HCT116 (cell line): ENCODE data around the gene COTL1. TPM values are rescaled to one million over a fixed set of nuclear protein-coding genes. Genes with fewer than 3 reads are reported as not detected.

Source experiments
- ATAC-seq: fragments of 200-7000 bp; cut with Tn5 transposase; 2 replicates; pipeline ENCODE4 v1.9.1; 2020; ENCODE audit warnings: mild to moderate bottlenecking, moderate library complexity
- BruUV-seq: library from RNA; stranded (reverse); fragments of 400-500 nt; replicated peaks from 2 replicates; lab custom pipeline; 2021; lab: Mats Ljungman, UMichigan
- CTCF ChIA-PET: fragments of 300-600 bp; sonication (Branson Sonifier 250); formaldehyde crosslinking; loops from one replicate; lab custom pipeline; 2021; ENCODE audit warnings: antibody characterized with exemption; lab: Charles Lee
- POLR2A ChIA-PET: fragments of 300-600, 350-600 bp; sonication (Branson Sonifier 250); formaldehyde crosslinking; loops from one replicate; lab custom pipeline; 2021; ENCODE audit warnings: antibody characterized with exemption; lab: Charles Lee
- RAD21 ChIA-PET, 2 experiments: fragments of 300-600 bp; sonication (Branson Sonifier 250); formaldehyde crosslinking; loops; one replicate each; lab custom pipeline; 2023; ENCODE audit warnings: low total read pairs in 2 of 2; ENCODE audit not compliant: uncharacterized antibody in 2 of 2, unreplicated experiment in 2 of 2, low non-redundant PET in 1 of 2; lab: Charles Lee
- DNase-seq: peaks from one replicate; pipeline ENCODE4 v3.0.0-alpha.2; 2010; ENCODE audit warnings: low read depth, low spot score
- H2AFZ ChIP-seq: fragments of 200-600 bp; shearing (Covaris generic), sonication (generic); 2 replicates; pipeline ENCODE4 v1.6.1; 2017; ENCODE audit warnings: low read depth, mixed run types, mixed read lengths, antibody characterized with exemption, low read length; ENCODE audit not compliant: poor library complexity, severe bottlenecking
- H3K27ac ChIP-seq: 2 replicates; pipeline ENCODE4 v1.5.1; 2012; ENCODE audit warnings: low read depth, low read length
- H3K27me3 ChIP-seq: fragments of 200-600 bp; sonication (generic); 2 replicates; pipeline ENCODE4 v1.6.1; 2016; ENCODE audit warnings: mixed run types, low read length, mixed read lengths; ENCODE audit not compliant: insufficient read depth
- H3K36me3 ChIP-seq, 2 experiments: fragments of 200-500 bp in 1 of 2; fragments of 200-600 bp in 1 of 2; sonication (Bioruptor generic) in 1 of 2; sonication (generic) in 1 of 2; 2 replicates each; pipeline versions ENCODE4 v1.5.1 to v1.6.1; 2014 to 2016; ENCODE audit warnings: low read length in 2 of 2, inconsistent platforms in 1 of 2, mixed read lengths in 1 of 2, mixed run types in 1 of 2; ENCODE audit not compliant: insufficient read depth in 2 of 2, control insufficient read depth in 1 of 2
- H3K4me1 ChIP-seq, 2 experiments: fragments of 200-600 bp in 1 of 2; sonication (generic) in 1 of 2; 2 replicates each; pipeline versions ENCODE4 v1.5.1 to v1.6.1; 2012 to 2017; ENCODE audit warnings: low read length in 2 of 2, inconsistent platforms in 1 of 2, mild to moderate bottlenecking in 1 of 2, mixed read lengths in 1 of 2, mixed run types in 1 of 2, moderate library complexity in 1 of 2; ENCODE audit not compliant: insufficient read depth in 2 of 2, control insufficient read depth in 1 of 2
- H3K4me2 ChIP-seq: fragments of 200-600 bp; sonication (generic); 2 replicates; pipeline ENCODE4 v1.6.1; 2017; ENCODE audit warnings: mixed run types, low read length, mixed read lengths
- H3K4me3 ChIP-seq, 2 experiments: fragments of 200-600 bp in 1 of 2; sonication (generic) in 1 of 2; replicated peaks in 1 of 2; 2 replicates each; pipeline ENCODE4 v1.5.1; 2011 to 2016; ENCODE audit warnings: low read length in 2 of 2, control low read depth in 1 of 2, low read depth in 1 of 2, mild to moderate bottlenecking in 1 of 2, mixed read lengths in 1 of 2, mixed run types in 1 of 2
- H3K79me2 ChIP-seq: fragments of 200-600 bp; sonication (generic); 2 replicates; pipeline ENCODE4 v1.6.1; 2017; ENCODE audit warnings: mild to moderate bottlenecking, mixed run types, low read length, moderate library complexity, mixed read lengths; ENCODE audit not compliant: insufficient read depth
- H3K9ac ChIP-seq: fragments of 200-600 bp; sonication (generic); 2 replicates; pipeline ENCODE4 v1.6.1; 2016; ENCODE audit warnings: low read length, mixed read lengths
- H3K9me2 ChIP-seq: fragments of 200-600 bp; sonication (generic), shearing (Covaris generic); 2 replicates; pipeline ENCODE4 v1.6.1; 2017; ENCODE audit warnings: mixed run types, mild to moderate bottlenecking, moderate library complexity; ENCODE audit not compliant: insufficient read depth
- H3K9me3 ChIP-seq, 2 experiments: fragments of 200-500 bp in 1 of 2; fragments of 200-600 bp in 1 of 2; sonication (Bioruptor generic) in 1 of 2; sonication (generic) in 1 of 2; 2 replicates each; pipeline ENCODE4 v1.6.1; 2014 to 2017; ENCODE audit warnings: low read length in 2 of 2, mixed read lengths in 2 of 2, inconsistent platforms in 1 of 2, low read depth in 1 of 2, mild to moderate bottlenecking in 1 of 2, mixed run types in 1 of 2, moderate library complexity in 1 of 2; ENCODE audit not compliant: control insufficient read depth in 1 of 2, insufficient read depth in 1 of 2
- H4K20me1 ChIP-seq: fragments of 200-600 bp; sonication (generic), shearing (Covaris generic); 2 replicates; pipeline ENCODE4 v1.6.1; 2017; ENCODE audit warnings: mixed run types, mild to moderate bottlenecking, moderate library complexity; ENCODE audit not compliant: insufficient read depth
- CEBPB ChIP-seq: IDR thresholded peaks from 2 replicates; pipeline ENCODE4 v1.6.1; 2012; ENCODE audit warnings: low read depth
- EGR1 ChIP-seq: IDR thresholded peaks from 2 replicates; pipeline ENCODE4 v1.6.1; 2012; ENCODE audit warnings: low read depth
- EZH2phosphoT487 ChIP-seq: fragments of 200-600 bp; IDR thresholded peaks from 2 replicates; pipeline ENCODE4 v1.6.1; 2018; ENCODE audit warnings: antibody characterized with exemption, borderline replicate concordance
- SRF ChIP-seq: IDR thresholded peaks from 2 replicates; pipeline ENCODE4 v1.6.1; 2012; ENCODE audit warnings: low read depth
- ZFX ChIP-seq: fragments of 450-650 bp; IDR thresholded peaks from 2 replicates; pipeline ENCODE4 v1.6.1; 2017
- ZNF274 ChIP-seq: fragments of 200-500 bp; sonication (Bioruptor generic); IDR thresholded peaks from 2 replicates; pipeline ENCODE4 v1.6.1; 2014; ENCODE audit warnings: mild to moderate bottlenecking, low read depth, low read length, inconsistent platforms
- intact Hi-C: fragments of 100-400 bp; cut with micrococcal nuclease; formaldehyde crosslinking; loops from 2 replicates; pipeline ENCODE4 v1.10.0; 2022
- total RNA-seq: library from RNA; stranded (reverse); gene quantifications from one replicate; pipeline ENCODE4 v1.2.1, GENCODE V29; 2021; ENCODE audit not compliant: unreplicated experiment
- TF ChIP-seq, protein P1 (sequence below), 3 experiments: fragments of 200-600 bp in 1 of 3; sonication (generic) in 1 of 3; IDR thresholded peaks in 2 of 3; conservative IDR thresholded peaks in 1 of 3; 2 replicates each; pipeline ENCODE4 v1.5.1; 2012 to 2017; ENCODE audit warnings: low read depth in 2 of 3, low read length in 2 of 3, antibody characterized with exemption in 1 of 3, borderline replicate concordance in 1 of 3, control low read depth in 1 of 3, mild to moderate bottlenecking in 1 of 3, mixed read lengths in 1 of 3, mixed run types in 1 of 3, moderate library complexity in 1 of 3; ENCODE audit not compliant: insufficient read depth in 1 of 3
- TF ChIP-seq, protein P2 (sequence below): IDR thresholded peaks from 2 replicates; pipeline ENCODE4 v1.6.1; 2012; ENCODE audit warnings: low read depth
- TF ChIP-seq, protein P3 (sequence below): IDR thresholded peaks from 2 replicates; pipeline ENCODE4 v1.6.1; 2011; ENCODE audit warnings: mild to moderate bottlenecking, low read length, moderate library complexity; ENCODE audit not compliant: insufficient replicate concordance; ENCODE audit errors: extremely low read depth

COTL1 gene
- total RNA-seq, 1 experiment from 2014 or later = 276 TPM

DNA sequence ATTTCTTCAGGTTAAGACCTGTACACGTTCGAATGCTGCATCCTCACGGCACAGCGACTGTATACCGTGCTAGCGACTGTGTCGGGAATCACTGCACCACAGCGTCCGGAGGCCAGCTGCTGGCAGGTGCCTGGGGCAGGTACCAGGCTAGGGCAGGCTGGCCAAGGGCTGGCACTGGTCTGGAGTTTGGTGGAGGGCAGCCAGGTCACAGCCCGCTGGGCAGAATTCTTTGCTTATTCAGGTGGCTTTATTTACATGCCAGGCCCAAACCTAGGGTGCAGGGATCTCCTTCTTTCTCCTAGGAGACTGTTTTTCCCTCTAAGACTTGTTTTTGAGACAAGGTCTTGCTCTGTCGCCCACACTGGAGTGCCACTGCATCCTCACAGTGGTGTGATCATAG lies 37.9 kb downstream of the COTL1 start:
- no peak for ATAC-seq
- no peaks in the 10 kb centered on the region; the same call in 1 of the 2 replicates for H4K20me1 ChIP-seq
- intact Hi-C loops = no loop called here

More for the DNA sequence above, 37.9 kb downstream of the COTL1 start:
- Histone ChIP-seq H3K27me3 (no peaks in the 10 kb centered on the region), H3K4me3 (no peak overlapping the region), H2AFZ (no peak overlapping the region), H3K4me1 (peaks cover 7 to 22% of the 10 kb centered on the region in 2 experiments; a peak in 2 of 4 replicates), H3K27ac (no peak overlapping the region), H3K9ac (no peak overlapping the region), H3K9me2 (no peaks in the 10 kb centered on the region), H3K36me3 (0 out of 4 replicates have a peak, but pooled peaks cover 0 to 5% of the 10 kb centered on the region in 2 experiments), H3K79me2 (peaks cover 69% of the 10 kb centered on the region; the same call in 1 of the 2 replicates), H3K4me2 (no peak overlapping the region), H3K9me3 (no peaks in the 10 kb centered on the region)
- TF ChIP-seq, protein P1, sequence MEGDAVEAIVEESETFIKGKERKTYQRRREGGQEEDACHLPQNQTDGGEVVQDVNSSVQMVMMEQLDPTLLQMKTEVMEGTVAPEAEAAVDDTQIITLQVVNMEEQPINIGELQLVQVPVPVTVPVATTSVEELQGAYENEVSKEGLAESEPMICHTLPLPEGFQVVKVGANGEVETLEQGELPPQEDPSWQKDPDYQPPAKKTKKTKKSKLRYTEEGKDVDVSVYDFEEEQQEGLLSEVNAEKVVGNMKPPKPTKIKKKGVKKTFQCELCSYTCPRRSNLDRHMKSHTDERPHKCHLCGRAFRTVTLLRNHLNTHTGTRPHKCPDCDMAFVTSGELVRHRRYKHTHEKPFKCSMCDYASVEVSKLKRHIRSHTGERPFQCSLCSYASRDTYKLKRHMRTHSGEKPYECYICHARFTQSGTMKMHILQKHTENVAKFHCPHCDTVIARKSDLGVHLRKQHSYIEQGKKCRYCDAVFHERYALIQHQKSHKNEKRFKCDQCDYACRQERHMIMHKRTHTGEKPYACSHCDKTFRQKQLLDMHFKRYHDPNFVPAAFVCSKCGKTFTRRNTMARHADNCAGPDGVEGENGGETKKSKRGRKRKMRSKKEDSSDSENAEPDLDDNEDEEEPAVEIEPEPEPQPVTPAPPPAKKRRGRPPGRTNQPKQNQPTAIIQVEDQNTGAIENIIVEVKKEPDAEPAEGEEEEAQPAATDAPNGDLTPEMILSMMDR (IDR thresholded peaks at IDR 0.05 in 2 of 3, conservative IDR thresholded peaks at IDR 0.05 in 1 of 3; ENCODE audit: borderline replicate concordance in 1 of 3, insufficient read depth in 1 of 3, low read depth in 2 of 3, low read length in 2 of 3) = no peak
- no peak for TF ChIP-seq ZNF274
- no peak for TF ChIP-seq EGR1
- no peak for TF ChIP-seq CEBPB
- no peak for TF ChIP-seq SRF
- TF ChIP-seq, protein P2, sequence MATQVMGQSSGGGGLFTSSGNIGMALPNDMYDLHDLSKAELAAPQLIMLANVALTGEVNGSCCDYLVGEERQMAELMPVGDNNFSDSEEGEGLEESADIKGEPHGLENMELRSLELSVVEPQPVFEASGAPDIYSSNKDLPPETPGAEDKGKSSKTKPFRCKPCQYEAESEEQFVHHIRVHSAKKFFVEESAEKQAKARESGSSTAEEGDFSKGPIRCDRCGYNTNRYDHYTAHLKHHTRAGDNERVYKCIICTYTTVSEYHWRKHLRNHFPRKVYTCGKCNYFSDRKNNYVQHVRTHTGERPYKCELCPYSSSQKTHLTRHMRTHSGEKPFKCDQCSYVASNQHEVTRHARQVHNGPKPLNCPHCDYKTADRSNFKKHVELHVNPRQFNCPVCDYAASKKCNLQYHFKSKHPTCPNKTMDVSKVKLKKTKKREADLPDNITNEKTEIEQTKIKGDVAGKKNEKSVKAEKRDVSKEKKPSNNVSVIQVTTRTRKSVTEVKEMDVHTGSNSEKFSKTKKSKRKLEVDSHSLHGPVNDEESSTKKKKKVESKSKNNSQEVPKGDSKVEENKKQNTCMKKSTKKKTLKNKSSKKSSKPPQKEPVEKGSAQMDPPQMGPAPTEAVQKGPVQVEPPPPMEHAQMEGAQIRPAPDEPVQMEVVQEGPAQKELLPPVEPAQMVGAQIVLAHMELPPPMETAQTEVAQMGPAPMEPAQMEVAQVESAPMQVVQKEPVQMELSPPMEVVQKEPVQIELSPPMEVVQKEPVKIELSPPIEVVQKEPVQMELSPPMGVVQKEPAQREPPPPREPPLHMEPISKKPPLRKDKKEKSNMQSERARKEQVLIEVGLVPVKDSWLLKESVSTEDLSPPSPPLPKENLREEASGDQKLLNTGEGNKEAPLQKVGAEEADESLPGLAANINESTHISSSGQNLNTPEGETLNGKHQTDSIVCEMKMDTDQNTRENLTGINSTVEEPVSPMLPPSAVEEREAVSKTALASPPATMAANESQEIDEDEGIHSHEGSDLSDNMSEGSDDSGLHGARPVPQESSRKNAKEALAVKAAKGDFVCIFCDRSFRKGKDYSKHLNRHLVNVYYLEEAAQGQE = no peak
- TF ChIP-seq, protein P3, sequence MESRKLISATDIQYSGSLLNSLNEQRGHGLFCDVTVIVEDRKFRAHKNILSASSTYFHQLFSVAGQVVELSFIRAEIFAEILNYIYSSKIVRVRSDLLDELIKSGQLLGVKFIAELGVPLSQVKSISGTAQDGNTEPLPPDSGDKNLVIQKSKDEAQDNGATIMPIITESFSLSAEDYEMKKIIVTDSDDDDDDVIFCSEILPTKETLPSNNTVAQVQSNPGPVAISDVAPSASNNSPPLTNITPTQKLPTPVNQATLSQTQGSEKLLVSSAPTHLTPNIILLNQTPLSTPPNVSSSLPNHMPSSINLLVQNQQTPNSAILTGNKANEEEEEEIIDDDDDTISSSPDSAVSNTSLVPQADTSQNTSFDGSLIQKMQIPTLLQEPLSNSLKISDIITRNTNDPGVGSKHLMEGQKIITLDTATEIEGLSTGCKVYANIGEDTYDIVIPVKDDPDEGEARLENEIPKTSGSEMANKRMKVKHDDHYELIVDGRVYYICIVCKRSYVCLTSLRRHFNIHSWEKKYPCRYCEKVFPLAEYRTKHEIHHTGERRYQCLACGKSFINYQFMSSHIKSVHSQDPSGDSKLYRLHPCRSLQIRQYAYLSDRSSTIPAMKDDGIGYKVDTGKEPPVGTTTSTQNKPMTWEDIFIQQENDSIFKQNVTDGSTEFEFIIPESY = no peak
- 0 out of 2 replicates have a peak, but pooled peaks have one; percentile 17 for TF ChIP-seq ZFX
- no peak for TF ChIP-seq EZH2phosphoT487
- BruUV-seq = no TSS peak
- ChIA-PET CTCF (no interaction called here), POLR2A (no interaction called here), RAD21 (no interaction called here)
- DNase-seq = no peak
